Measurements from ENCODE around the gene PRKD3.

Gene PRKD3

GRCh38 chr2:37357530-37357929 is 32.9 kb upstream of the PRKD3 start:
- Histone ChIP-seq H3K27me3 (ENCODE audit: insufficient read depth, low read depth, severe bottlenecking) (no peaks in the 10 kb centered on the region), H3K4me3 (ENCODE audit: low read depth, low read length) (no peak overlapping the region), H3K36me3 (no peaks in the 10 kb centered on the region), H3K27ac (no peak overlapping the region), H3K9me3 (ENCODE audit: severe bottlenecking) (no peaks in the 10 kb centered on the region)
- no peak for TF ChIP-seq CTCF (IDR thresholded peaks at IDR 0.05; ENCODE audit: low read depth, low read length)
- DNase-seq: no peak

GRCh38 chr2:37357069-37357468 is 32.4 kb upstream of the PRKD3 start:
- no peak overlapping the region for H3K27ac ChIP-seq
- no peaks in the 10 kb centered on the region for H3K36me3 ChIP-seq
- H3K27me3 ChIP-seq (ENCODE audit: insufficient read depth, low read depth, severe bottlenecking): no peaks in the 10 kb centered on the region
- H3K4me3 ChIP-seq (ENCODE audit: low read depth, low read length): no peak overlapping the region
- TF ChIP-seq CTCF (IDR thresholded peaks at IDR 0.05; ENCODE audit: low read depth, low read length): no peak
- H3K9me3 ChIP-seq (ENCODE audit: severe bottlenecking): no peaks in the 10 kb centered on the region
- no peak for DNase-seq

- Histone ChIP-seq H3K27me3 (ENCODE audit: insufficient read depth, low read depth, severe bottlenecking) (no peaks in the 10 kb centered on the region), H3K36me3 (no peaks in the 10 kb centered on the region), H3K27ac (no peak overlapping the region), H3K4me3 (ENCODE audit: low read depth, low read length) (no peak overlapping the region), H3K9me3 (ENCODE audit: severe bottlenecking) (no peaks in the 10 kb centered on the region)
- TF ChIP-seq CTCF (IDR thresholded peaks at IDR 0.05; ENCODE audit: low read depth, low read length): no peak
- no peak for DNase-seq
These were observed 31.7 kb upstream of the PRKD3 start for GRCh38 chr2:37356299-37356698.

GRCh38 chr2:37355735-37356134 is 31.1 kb upstream of the PRKD3 start:
- Histone ChIP-seq H3K27ac (no peak overlapping the region), H3K36me3 (no peaks in the 10 kb centered on the region), H3K4me3 (ENCODE audit: low read depth, low read length) (no peak overlapping the region), H3K9me3 (ENCODE audit: severe bottlenecking) (no peaks in the 10 kb centered on the region), H3K27me3 (ENCODE audit: insufficient read depth, low read depth, severe bottlenecking) (no peaks in the 10 kb centered on the region)
- DNase-seq: no peak
- no peak for TF ChIP-seq CTCF (IDR thresholded peaks at IDR 0.05; ENCODE audit: low read depth, low read length)

- H3K9me3 ChIP-seq (ENCODE audit: severe bottlenecking): no peaks in the 10 kb centered on the region
- TF ChIP-seq CTCF (IDR thresholded peaks at IDR 0.05; ENCODE audit: low read depth, low read length): no peak
- no peak overlapping the region for H3K4me3 ChIP-seq (ENCODE audit: low read depth, low read length)
These were observed 29.9 kb upstream of the PRKD3 start for GRCh38 chr2:37354531-37354930.

GRCh38 chr2:37350034-37350433 is 25.4 kb upstream of the PRKD3 start:
- H3K4me3 ChIP-seq (ENCODE audit: low read depth, low read length): no peak overlapping the region
- no peaks in the 10 kb centered on the region for H3K27me3 ChIP-seq (ENCODE audit: insufficient read depth, low read depth, severe bottlenecking)
- no peak overlapping the region for H3K27ac ChIP-seq
- no peak for DNase-seq
- TF ChIP-seq CTCF (IDR thresholded peaks at IDR 0.05; ENCODE audit: low read depth, low read length): no peak
- no peaks in the 10 kb centered on the region for H3K9me3 ChIP-seq (ENCODE audit: severe bottlenecking)
- H3K36me3 ChIP-seq: no peaks in the 10 kb centered on the region

More at GRCh38 chr2:37354531-37354930, 29.9 kb upstream of the PRKD3 start:
- DNase-seq: no peak
- Histone ChIP-seq H3K27me3 (ENCODE audit: insufficient read depth, low read depth, severe bottlenecking) (no peaks in the 10 kb centered on the region), H3K27ac (no peak overlapping the region), H3K36me3 (no peaks in the 10 kb centered on the region)

All from WERI-Rb-1 (cell line).